ENCODE data around the gene IRX2. TPM values are rescaled to one million over a fixed set of nuclear protein-coding genes. Genes with fewer than 3 reads are reported as not detected.

Gene IRX2
- total RNA-seq, 1 donor from 2014 or later = 56.4 TPM

DNA sequence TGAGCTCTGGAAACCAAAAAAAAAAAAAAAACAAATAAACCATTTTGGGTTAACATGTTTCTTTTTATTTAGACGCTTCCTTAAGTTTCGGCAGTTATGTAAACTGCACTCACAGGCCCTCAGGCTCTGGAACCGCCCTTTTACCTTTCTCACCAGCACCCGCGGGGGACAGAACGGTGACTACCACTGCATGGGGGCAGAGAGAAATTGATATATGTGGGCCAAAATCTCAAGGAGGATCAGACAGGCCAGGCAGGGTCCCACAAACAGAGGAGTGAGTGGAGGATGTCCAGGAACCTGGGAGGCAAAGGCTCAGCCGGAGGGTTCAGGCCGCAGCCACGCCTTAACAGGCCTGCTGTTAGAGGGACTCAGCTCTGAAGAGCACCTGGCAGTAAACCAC, 54.4 kb downstream of the IRX2 start:
- Histone ChIP-seq H3K27me3 (no peaks in the 10 kb centered on the region), H3K9me3 (no peaks in the 10 kb centered on the region), H3K4me3 (no peak overlapping the region), H3K4me1 (no peaks in the 10 kb centered on the region), H3K36me3 (no peaks in the 10 kb centered on the region), H3K27ac (no peak overlapping the region)
- ATAC-seq (no peak), DNase-seq (no peak)
- intact Hi-C loops (cut with DNase I) = no loop called here
- TF ChIP-seq, protein P1, sequence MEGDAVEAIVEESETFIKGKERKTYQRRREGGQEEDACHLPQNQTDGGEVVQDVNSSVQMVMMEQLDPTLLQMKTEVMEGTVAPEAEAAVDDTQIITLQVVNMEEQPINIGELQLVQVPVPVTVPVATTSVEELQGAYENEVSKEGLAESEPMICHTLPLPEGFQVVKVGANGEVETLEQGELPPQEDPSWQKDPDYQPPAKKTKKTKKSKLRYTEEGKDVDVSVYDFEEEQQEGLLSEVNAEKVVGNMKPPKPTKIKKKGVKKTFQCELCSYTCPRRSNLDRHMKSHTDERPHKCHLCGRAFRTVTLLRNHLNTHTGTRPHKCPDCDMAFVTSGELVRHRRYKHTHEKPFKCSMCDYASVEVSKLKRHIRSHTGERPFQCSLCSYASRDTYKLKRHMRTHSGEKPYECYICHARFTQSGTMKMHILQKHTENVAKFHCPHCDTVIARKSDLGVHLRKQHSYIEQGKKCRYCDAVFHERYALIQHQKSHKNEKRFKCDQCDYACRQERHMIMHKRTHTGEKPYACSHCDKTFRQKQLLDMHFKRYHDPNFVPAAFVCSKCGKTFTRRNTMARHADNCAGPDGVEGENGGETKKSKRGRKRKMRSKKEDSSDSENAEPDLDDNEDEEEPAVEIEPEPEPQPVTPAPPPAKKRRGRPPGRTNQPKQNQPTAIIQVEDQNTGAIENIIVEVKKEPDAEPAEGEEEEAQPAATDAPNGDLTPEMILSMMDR (IDR thresholded peaks at IDR 0.05) = no peak
